HG02623 (cell line): ENCODE data around the gene SMPD3.

ENCODE experiments used
- ATAC-seq: cut with Tn5 transposase; IDR thresholded peaks from one replicate; pipeline ENCODE4 v1.9.1; 2021; ENCODE audit warnings: moderate library complexity; ENCODE audit not compliant: unreplicated experiment

Gene SMPD3

GRCh38 chr16:68359398-68360191, 88.7 kb downstream of the SMPD3 start:
- no peak for ATAC-seq

GRCh38 chr16:68358951-68359350, 89.4 kb downstream of the SMPD3 start:
- no peak for ATAC-seq

- no peak for ATAC-seq
Measured at GRCh38 chr16:68357923-68358322, 90.4 kb downstream of the SMPD3 start.

DNA sequence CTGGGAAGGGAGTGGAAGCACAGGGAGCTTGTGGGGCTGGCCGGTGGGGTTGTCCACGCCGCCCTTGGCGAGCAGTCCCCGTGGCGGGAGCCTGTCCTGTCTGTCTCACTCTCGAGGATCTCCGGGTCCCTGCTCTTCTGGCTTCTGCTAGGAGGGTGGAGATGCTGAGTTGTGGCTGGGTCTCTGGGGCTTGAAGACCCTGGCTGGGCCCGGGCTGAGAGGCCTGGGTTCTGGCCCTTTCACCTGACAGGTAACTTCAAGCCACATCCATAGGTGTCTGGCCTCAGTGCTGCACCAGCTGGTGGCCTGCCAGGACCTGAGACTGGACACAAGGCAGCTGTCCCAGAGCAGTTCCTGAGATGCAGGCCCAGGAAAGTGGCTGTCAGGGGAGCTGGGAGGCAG, 90.8 kb downstream of the SMPD3 start:
- ATAC-seq: no peak

DNA sequence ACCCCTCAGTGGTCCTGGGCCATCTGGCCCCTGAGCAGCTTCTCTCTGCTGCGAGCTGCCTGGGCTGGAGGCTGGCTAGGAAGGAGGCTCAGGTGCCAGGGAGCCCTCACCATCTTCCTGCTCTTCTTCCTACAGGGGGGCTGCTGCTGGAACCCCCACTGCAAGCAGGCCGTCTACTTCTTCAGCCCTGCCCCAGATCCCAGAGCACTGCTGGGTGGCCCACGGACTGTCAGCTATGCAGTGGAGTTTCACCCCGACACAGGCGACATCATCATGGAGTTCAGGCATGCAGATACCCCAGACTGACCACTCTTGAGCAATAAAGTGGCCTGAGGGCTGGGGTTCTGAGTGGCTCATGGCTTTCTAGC, 91.4 kb downstream of the SMPD3 start:
- no peak for ATAC-seq

- peak; percentile 82 for ATAC-seq
Measured at GRCh38 chr16:68356249-68356918, 91.9 kb downstream of the SMPD3 start.

- no peak for ATAC-seq
Measured at GRCh38 chr16:68355447-68356248, 92.7 kb downstream of the SMPD3 start.

DNA sequence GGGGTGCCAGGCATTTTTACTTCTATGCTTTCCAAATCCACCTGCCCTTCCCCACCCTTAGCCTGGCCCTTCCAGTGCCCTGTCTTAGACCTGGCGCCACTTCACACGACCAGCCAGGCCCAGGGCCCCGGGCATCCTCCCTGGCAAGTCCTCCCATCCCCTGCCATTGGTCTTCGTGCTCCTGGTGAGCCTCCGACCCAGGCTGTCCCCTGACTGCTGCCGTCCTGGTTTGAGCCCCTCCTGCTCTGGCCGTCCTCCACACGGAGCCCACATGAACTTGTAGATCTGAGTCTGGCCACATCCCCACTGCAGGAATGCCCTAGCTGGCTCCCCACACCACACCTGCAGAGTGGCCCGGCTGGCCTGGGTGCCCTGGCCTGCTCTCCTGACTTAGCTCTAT, 93.5 kb downstream of the SMPD3 start:
- no peak for ATAC-seq

GRCh38 chr16:68353366-68353765, 94.9 kb downstream of the SMPD3 start:
- ATAC-seq: no peak

DNA sequence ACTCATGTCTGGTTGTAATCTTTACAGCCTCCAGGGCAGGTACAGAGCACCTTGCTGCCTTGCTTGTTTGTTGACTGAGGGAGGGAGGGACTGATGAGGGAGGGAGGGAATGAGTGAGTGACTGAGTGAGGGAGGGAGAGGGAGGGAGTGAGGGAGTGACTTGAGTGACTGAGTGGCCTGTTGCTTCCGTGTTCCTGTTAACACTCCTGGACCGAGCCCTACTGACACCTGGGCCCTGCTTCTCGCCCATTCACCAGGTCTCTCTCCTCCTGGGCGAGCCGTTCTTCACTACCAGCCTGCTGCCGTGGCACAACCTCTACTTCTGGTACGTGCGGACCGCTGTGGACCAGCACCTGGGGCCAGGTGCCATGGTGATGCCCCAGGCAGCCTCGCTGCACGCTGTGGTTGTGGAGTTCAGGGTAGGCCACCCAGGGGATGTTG, 96.3 kb downstream of the SMPD3 start:
- no peak for ATAC-seq

DNA sequence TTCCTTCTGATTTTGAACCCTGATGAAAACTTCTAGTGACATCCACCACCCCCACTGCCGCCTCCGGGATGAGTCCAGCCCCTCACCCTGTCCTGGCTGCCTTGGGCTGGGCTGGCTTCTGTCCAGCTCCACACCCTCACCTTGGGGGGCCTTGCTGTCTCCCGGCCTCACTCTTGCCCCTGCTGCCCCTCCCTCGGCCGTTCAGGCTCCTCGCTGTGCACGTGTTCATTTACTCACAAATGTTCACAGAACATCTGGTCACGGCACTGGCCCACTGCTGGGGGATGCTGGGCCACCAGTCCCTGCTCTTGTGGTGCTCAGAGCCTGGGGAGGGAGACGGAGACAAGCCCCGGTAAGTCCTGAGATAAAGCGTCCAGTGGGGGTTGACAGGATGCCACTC, 96.8 kb downstream of the SMPD3 start:
- ATAC-seq: no peak

DNA sequence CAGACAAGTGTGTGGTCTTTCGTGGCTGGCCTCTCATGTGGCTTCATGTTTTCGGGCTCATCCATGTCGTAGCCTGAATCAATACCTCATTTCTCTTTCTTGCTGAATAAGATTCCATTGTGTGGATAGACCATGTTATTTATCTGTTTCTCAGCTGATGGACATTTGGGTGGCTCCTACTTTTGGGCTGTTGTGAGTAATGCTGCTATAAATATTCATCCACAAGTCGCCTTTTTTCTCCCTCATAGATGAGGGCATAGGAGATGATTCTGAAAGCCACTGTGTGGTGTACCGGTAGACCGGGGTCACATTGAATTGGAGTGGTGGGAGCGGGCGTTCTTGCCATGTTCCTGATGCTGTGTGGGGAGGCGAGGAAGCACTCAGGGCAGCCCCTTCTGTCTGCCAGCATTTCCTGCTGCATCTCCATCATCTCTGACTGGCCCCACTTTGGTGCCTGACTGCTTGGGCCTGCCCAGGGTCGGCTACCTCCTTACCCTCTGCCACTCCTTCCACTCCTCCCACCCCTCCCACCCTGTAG, 97.4 kb downstream of the SMPD3 start:
- ATAC-seq: no peak

DNA sequence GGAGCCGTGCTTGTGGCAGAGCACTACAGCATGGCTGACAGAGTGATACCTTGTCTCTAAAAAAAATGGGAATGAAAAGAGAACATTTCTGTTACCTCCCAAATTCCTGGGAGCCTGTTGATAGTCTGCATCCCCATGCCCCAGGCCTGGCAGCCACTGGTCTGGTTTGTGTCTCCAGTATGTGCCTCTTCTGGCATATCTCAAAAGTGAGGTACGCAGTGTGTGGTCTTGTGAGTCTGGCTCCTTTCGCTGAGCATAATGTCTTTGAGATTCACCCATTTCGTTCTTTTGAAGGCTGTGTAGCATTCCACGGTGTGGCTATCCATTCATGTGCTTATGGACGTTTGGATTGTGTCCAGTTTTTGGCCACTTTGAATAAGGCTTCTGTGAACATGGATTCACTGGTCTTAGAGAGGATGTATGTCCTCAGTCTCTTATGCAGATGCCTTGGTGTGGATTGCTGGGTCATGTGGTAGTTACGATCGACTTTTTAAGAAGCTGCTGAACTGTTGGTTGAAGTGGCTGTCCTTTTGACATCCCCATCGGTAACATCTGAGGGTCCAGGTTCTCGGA, 98.4 kb downstream of the SMPD3 start:
- no peak for ATAC-seq

GRCh38 chr16:68348639-68349445, 99.5 kb downstream of the SMPD3 start:
- ATAC-seq: no peak

DNA sequence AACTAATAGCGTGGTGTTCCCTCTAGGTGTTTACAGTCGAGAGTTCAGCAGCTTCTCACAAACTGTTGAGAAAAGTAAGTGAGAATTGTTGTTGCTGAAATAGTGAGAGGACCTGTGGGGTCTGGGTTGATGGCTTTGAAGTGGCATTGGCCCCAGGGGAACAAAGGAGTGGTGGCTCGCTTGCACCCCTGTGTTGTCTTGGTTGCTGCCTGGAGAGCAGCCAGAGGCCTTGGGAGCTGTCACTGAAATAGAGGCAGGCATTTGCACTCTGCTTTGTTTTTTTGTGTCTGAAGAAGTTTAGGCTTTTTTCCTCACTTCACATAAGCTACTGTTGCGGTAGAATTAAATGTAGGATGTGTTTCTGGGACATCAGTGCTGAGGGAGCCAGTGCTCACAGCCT, 100.7 kb downstream of the SMPD3 start:
- ATAC-seq: no peak

- no peak for ATAC-seq
Measured at GRCh38 chr16:68346892-68347480, 101.3 kb downstream of the SMPD3 start.

GRCh38 chr16:68345958-68346635, 102.2 kb downstream of the SMPD3 start:
- ATAC-seq: no peak

DNA sequence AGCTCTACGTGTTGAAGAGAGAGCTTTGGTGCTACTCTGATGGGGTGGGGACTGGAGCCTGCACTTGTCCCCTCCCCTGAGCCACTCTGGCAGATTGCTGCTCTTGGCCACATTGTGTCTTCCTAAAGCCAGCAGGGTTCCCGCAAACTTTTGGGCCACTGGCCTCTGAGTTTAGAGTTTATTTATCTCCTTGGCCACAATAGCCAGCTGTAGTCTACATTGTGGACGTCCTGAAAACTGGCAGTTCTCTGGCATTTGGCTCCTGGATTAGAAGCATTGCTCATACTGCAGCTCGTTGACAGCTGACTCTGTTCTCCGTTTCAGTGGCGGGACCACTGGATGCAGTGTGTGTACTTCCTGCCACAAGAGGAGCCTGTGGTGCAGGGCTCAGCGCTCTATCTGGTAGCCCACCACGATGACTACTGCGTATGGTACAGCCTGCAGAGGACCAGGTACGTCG, 102.9 kb downstream of the SMPD3 start:
- no peak for ATAC-seq

DNA sequence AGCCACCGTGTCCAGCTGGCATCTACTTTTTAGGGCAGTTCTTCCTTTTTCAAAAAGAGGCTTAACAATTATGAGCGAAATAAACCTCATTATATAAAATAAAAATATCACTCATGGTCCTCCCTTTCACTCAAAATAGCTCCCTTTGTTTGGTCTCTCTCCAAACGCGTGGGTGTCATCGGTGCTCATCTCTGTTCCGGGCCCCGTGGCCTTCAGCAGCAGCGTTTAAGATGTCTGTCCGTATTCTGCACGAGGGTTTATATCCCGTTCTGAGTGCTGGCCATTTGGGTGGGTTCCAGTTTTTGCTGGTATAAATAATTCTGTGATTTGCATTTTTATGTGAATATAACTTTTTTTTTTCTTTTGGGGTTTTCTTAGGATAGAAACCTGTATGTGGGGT, 104.1 kb downstream of the SMPD3 start:
- ATAC-seq: no peak
